ENCODE results near the gene HKDC1.
"Not testable (repeated sequence)": the region's sequence is repeated elsewhere in the genome, so short reads cannot be mapped to it uniquely, and the experiment has no call there.

Gene HKDC1

GRCh38 chr10:69290993-69291392 is 70.9 kb downstream of the HKDC1 start:
- H3K27me3 ChIP-seq = no peaks in the 10 kb centered on the region
- H3K4me1 ChIP-seq = no peaks in the 10 kb centered on the region
- no peaks in the 10 kb centered on the region for H3K36me3 ChIP-seq
- no peaks in the 10 kb centered on the region for H3K9me3 ChIP-seq (replicated peaks in 1 of 11)
- H3K4me3 ChIP-seq = no peak overlapping the region
- H3K27ac ChIP-seq = no peak overlapping the region
- no peaks in the 10 kb centered on the region for H4K20me1 ChIP-seq
- H3K4me2 ChIP-seq = no peak overlapping the region
- no peak overlapping the region for H3K9ac ChIP-seq
- TF ChIP-seq Cebpa-rat (IDR thresholded peaks at IDR 0.05) = no peak

GRCh38 chr10:69292459-69292858 is 72.3 kb downstream of the HKDC1 start:
- Histone ChIP-seq H3K36me3 (no peaks in the 10 kb centered on the region), H3K27ac (no peak overlapping the region), H3K4me1 (no peaks in the 10 kb centered on the region), H3K4me3 (no peak overlapping the region), H3K27me3 (no peaks in the 10 kb centered on the region), H4K20me1 (no peaks in the 10 kb centered on the region), H3K9ac (no peak overlapping the region), H3K4me2 (no peak overlapping the region), H3K9me3 (replicated peaks in 1 of 11) (no peaks in the 10 kb centered on the region)
- no peak for TF ChIP-seq Cebpa-rat (IDR thresholded peaks at IDR 0.05)

DNA sequence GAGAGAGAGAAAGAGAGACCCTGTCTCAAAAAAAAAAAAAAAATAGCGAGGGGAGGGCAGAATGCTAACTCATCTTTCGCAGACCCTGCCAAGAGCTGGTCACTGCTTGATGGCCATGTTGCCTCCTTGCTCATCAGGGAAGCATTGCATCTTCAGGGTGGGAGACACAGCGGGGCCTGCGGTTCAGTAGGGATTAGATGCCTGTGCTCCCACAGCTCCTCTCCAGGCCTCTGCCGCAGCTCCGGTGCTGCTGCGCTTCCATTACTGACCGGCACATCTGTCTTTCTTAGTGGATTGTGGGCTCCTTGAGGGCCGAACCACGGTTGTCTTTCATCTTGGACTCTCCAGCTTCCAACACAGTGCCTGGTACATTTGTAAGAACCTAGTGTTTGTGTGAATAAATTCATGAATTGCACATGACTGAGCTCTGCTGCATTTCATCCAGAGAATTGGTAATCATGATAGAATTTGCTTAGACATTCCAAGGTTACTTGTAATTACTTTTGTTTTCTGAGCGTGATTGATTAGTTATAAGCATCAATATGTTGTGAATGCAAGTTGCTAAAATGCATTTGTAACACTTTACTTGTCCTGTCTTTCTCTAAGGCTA is 75.0 kb downstream of the HKDC1 start:
- Histone ChIP-seq H3K9ac (no peak overlapping the region), H3K4me3 (no peak overlapping the region), H4K20me1 (no peaks in the 10 kb centered on the region), H3K4me2 (no peak overlapping the region), H3K36me3 (no peaks in the 10 kb centered on the region), H3K27me3 (no peaks in the 10 kb centered on the region), H3K4me1 (no peaks in the 10 kb centered on the region), H3K27ac (no peak overlapping the region), H3K9me3 (replicated peaks in 1 of 11) (no peaks in the 10 kb centered on the region)
- no peak for TF ChIP-seq Cebpa-rat (IDR thresholded peaks at IDR 0.05)

DNA sequence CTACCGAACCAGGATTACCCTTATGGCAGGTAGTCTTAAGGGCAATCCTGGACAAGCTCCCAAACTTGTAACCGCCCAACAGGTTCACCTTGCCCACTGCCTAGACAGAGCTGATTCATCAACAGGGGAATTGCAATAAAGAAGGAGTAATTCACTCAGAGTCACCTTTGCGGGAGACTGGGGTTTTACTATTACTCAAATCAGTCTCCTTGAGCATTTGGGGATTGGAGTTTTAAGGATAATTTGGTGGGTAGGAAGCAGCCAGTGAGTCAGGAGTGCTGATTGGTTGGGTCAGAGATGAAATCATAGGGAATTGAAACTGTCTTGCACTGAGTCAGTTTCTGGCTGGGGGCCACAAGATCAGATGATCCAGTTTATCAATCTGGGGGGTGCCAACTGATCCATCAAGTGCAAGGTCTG is 83.5 kb downstream of the HKDC1 start:
- Histone ChIP-seq H3K4me3 (no peak overlapping the region), H3K4me1 (peaks cover 0 to 12% (median 0%) of the 10 kb centered on the region in 10 experiments; a peak in 4 of 20 replicates), H3K27me3 (no peaks in the 10 kb centered on the region), H4K20me1 (no peaks in the 10 kb centered on the region), H3K4me2 (peak overlapping the region in 2 of 11 experiments; percentile 4 to 51; a peak in 3 of 22 replicates), H3K9ac (no peak overlapping the region), H3K9me3 (replicated peaks in 1 of 11) (peaks cover 0 to 14% (median 4%) of the 10 kb centered on the region in 11 experiments; a peak in 3 of 22 replicates), H3K36me3 (no peaks in the 10 kb centered on the region), H3K27ac (no peak overlapping the region)
- TF ChIP-seq Cebpa-rat (IDR thresholded peaks at IDR 0.05) = no peak

- Histone ChIP-seq H3K27me3 (no peaks in the 10 kb centered on the region), H3K9me3 (replicated peaks in 1 of 11) (peaks cover 0 to 3% (median 0%) of the 10 kb centered on the region in 11 experiments; a peak in 1 of 22 replicates), H3K9ac (no peak overlapping the region), H3K4me2 (no peak overlapping the region), H3K4me1 (peaks cover 0 to 12% (median 0%) of the 10 kb centered on the region in 10 experiments; a peak in 4 of 20 replicates), H3K4me3 (no peak overlapping the region), H3K36me3 (no peaks in the 10 kb centered on the region), H3K27ac (no peak overlapping the region), H4K20me1 (no peaks in the 10 kb centered on the region)
- no peak for TF ChIP-seq Cebpa-rat (IDR thresholded peaks at IDR 0.05)
Observed at GRCh38 chr10:69306421-69306820, 86.3 kb downstream of the HKDC1 start.

DNA sequence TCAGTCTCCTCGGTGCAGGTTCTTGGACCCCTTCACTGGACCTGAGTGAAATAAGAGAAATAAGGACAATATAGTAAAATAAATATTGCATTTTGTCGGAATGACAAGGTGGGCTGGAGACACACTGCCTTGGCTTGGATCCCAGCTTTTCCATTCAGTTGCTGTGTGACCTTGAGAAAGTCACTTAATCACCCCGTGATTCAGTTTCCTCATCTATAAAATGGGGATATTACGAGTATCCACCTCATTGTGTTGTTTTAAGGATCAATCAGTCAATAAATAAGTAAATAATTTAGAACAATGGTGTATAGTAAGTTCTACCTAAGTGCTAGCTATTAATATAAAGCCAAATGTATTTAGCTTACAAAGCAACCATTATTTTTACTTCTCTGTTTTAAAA is 87.3 kb downstream of the HKDC1 start:
- peaks cover 0 to 12% (median 0%) of the 10 kb centered on the region in 10 experiments; a peak in 4 of 20 replicates for H3K4me1 ChIP-seq
- TF ChIP-seq Cebpa-rat (IDR thresholded peaks at IDR 0.05) = no peak

GRCh38 chr10:69308304-69308703 is 88.2 kb downstream of the HKDC1 start:
- H3K36me3 ChIP-seq; H3K9me3 ChIP-seq (replicated peaks in 1 of 11); H3K4me2 ChIP-seq; H3K9ac ChIP-seq; H3K4me3 ChIP-seq; H3K27me3 ChIP-seq; H4K20me1 ChIP-seq; H3K27ac ChIP-seq: not testable (repeated sequence)
- H3K4me1 ChIP-seq = peaks cover 0 to 12% (median 0%) of the 10 kb centered on the region in 10 experiments; a peak in 4 of 20 replicates

More for the DNA sequence above, 87.3 kb downstream of the HKDC1 start:
- no peaks in the 10 kb centered on the region for H3K27me3 ChIP-seq
- H3K27ac ChIP-seq = no peak overlapping the region
- no peak overlapping the region for H3K4me2 ChIP-seq
- no peak overlapping the region for H3K9ac ChIP-seq
- no peaks in the 10 kb centered on the region for H3K36me3 ChIP-seq
- H4K20me1 ChIP-seq = no peaks in the 10 kb centered on the region
- H3K9me3 ChIP-seq (replicated peaks in 1 of 11) = no peaks in the 10 kb centered on the region
- H3K4me3 ChIP-seq = no peak overlapping the region

DNA sequence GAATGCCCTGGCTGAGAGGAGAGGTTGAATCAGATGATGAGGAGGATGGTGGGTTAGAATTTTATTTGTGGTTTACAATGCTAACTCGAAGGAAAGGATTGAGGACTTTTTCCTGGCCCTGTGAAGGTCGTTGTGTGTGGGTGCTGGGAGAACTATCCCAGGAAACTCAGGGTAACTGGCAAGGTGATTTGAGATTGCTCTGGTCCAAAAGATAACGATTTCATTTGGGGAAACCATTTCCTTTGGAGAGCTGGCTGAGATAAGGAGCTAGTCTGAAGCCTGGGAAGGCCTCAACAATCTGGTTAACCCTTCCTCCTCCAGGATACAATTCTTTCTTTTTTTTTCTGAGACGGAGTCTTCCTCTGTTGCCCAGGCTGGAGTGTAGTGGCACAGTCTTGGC is 91.2 kb downstream of the HKDC1 start:
- no peaks in the 10 kb centered on the region for H3K27me3 ChIP-seq
- H4K20me1 ChIP-seq = no peaks in the 10 kb centered on the region
- H3K27ac ChIP-seq = no peak overlapping the region
- no peak for TF ChIP-seq Cebpa-rat (IDR thresholded peaks at IDR 0.05)
- H3K4me3 ChIP-seq = no peak overlapping the region
- H3K36me3 ChIP-seq = no peaks in the 10 kb centered on the region
- H3K4me2 ChIP-seq = no peak overlapping the region
- no peaks in the 10 kb centered on the region for H3K9me3 ChIP-seq (replicated peaks in 1 of 11)
- no peaks in the 10 kb centered on the region for H3K4me1 ChIP-seq
- H3K9ac ChIP-seq = no peak overlapping the region

DNA sequence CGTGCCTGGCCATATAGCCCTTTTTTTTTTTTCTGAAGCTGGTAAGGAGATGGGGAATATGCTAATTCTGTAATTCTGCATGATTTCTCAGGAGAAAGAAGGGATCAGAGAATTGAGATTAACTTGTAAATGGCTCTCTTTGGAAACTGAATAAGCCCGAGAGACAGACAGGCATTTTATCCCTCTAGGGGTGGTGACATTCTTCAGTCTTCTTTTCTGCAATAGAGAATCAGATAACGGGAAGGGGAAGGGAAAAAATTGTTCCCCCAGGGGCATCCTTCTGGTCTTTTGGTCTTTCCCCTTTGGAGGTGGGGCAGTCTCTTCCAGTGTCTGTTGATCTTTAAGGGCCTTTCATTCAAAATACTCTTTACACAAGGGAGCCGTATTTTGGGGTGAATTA is 92.4 kb downstream of the HKDC1 start:
- H3K27me3 ChIP-seq = no peaks in the 10 kb centered on the region
- H3K4me2 ChIP-seq = no peak overlapping the region
- H3K9me3 ChIP-seq (replicated peaks in 1 of 11) = no peaks in the 10 kb centered on the region
- no peak overlapping the region for H3K4me3 ChIP-seq
- H4K20me1 ChIP-seq = no peaks in the 10 kb centered on the region
- no peak for TF ChIP-seq Cebpa-rat (IDR thresholded peaks at IDR 0.05)
- peaks cover 3 to 8% (median 6%) of the 10 kb centered on the region in 10 experiments; a peak in 19 of 20 replicates for H3K4me1 ChIP-seq
- H3K27ac ChIP-seq = no peak overlapping the region
- H3K9ac ChIP-seq = no peak overlapping the region
- no peaks in the 10 kb centered on the region for H3K36me3 ChIP-seq

GRCh38 chr10:69315100-69315542 is 95.0 kb downstream of the HKDC1 start:
- no peak overlapping the region for H3K4me3 ChIP-seq
- H3K4me1 ChIP-seq = peaks cover 17 to 20% (median 18%) of the 10 kb centered on the region in 10 experiments
- H3K36me3 ChIP-seq = peaks cover 0 to 1% (median 0%) of the 10 kb centered on the region in 11 experiments; a peak in 1 of 22 replicates
- H3K9ac ChIP-seq = no peak overlapping the region
- no peaks in the 10 kb centered on the region for H3K27me3 ChIP-seq
- H3K27ac ChIP-seq = no peak overlapping the region
- H3K9me3 ChIP-seq (replicated peaks in 1 of 11) = no peaks in the 10 kb centered on the region
- H3K4me2 ChIP-seq = no peak overlapping the region
- no peak for TF ChIP-seq Cebpa-rat (IDR thresholded peaks at IDR 0.05)
- H4K20me1 ChIP-seq = peaks cover 4 to 14% (median 7%) of the 10 kb centered on the region in 11 experiments; a peak in 16 of 22 replicates
